Esophagus muscularis mucosa (tissue), 4 donors: ENCODE data around the gene TRABD2B. TPM values are rescaled to one million over a fixed set of nuclear protein-coding genes. Genes with fewer than 3 reads are reported as not detected.
A peak's percentile ranks its signal among the peaks of the same experiment; 100 is the strongest.

ENCODE experiments used
- DNase-seq: peaks from one replicate; pipeline ENCODE4 v3.0.0-alpha.2; 2017; ENCODE audit errors: extremely low spot score
- H3K27ac ChIP-seq, 4 donors: fragments of 200-600 bp; sonication (generic); replicated peaks in 1 of 4; 1 replicate in 3 of 4; 2 replicates in 1 of 4; pipeline ENCODE4 v1.5.1; 2016 to 2019; ENCODE audit warnings: mild to moderate bottlenecking in 1 of 4
- H3K27me3 ChIP-seq, 4 donors: fragments of 200-600 bp; sonication (generic); one replicate each; pipeline versions ENCODE4 v1.5.1 to v1.6.0; 2016 to 2019
- H3K36me3 ChIP-seq, 4 donors: fragments of 200-600 bp; sonication (generic); one replicate each; pipeline ENCODE4 v1.5.1; 2016 to 2019
- H3K4me1 ChIP-seq, 4 donors: fragments of 200-600 bp; sonication (generic); one replicate each; pipeline ENCODE4 v1.5.1; 2016 to 2019
- H3K4me3 ChIP-seq, 4 donors: fragments of 200-600 bp; sonication (generic); 1 replicate in 2 of 4; 2 replicates in 2 of 4; pipeline ENCODE4 v1.5.1; 2016 to 2019; ENCODE audit warnings: mild to moderate bottlenecking in 4 of 4, moderate library complexity in 1 of 4
- H3K9me3 ChIP-seq, 4 donors: fragments of 200-600 bp; sonication (generic); 1 replicate in 3 of 4; 2 replicates in 1 of 4; pipeline ENCODE4 v1.5.1; 2016 to 2019
- CTCF ChIP-seq, 3 experiments: fragments of 200-600 bp in 2 of 3; fragments of 450-650 bp in 1 of 3; sonication (generic) in 2 of 3; IDR thresholded peaks; one replicate each; pipeline ENCODE4 v1.5.1; 2017 to 2019; ENCODE audit warnings: antibody characterized with exemption in 3 of 3, mild to moderate bottlenecking in 2 of 3, moderate library complexity in 1 of 3
- EP300 ChIP-seq: sonication (generic); formaldehyde crosslinking; IDR thresholded peaks from one replicate; pipeline ENCODE4 v1.6.1; 2017; ENCODE audit warnings: antibody characterized with exemption
- POLR2A ChIP-seq: fragments of 450-650 bp; IDR thresholded peaks from one replicate; pipeline ENCODE4 v1.6.1; 2017; ENCODE audit warnings: antibody characterized with exemption, moderate library complexity, mild to moderate bottlenecking, low read depth
- POLR2AphosphoS5 ChIP-seq, 2 donors: sonication (generic); formaldehyde crosslinking; IDR thresholded peaks; one replicate each; pipeline ENCODE4 v1.6.1; 2017; ENCODE audit warnings: antibody characterized with exemption in 2 of 2
- WGBS: methylation state at CpG from one replicate; pipeline ENCODE4 v1.1.5; 2018; 5-methylcytosine and 5-hydroxymethylcytosine counted together
- intact Hi-C: fragments of 100-400 bp; cut with DNase I; formaldehyde crosslinking; loops from one replicate; pipeline ENCODE4 v1.15.1; 2023
- total RNA-seq, 4 donors: library from RNA; depleted of rRNA; stranded (reverse); fragments of >200 nt; gene quantifications; one replicate each; pipeline versions ENCODE4 v1.1.0 to v1.2.1, GENCODE V29; 2016

Gene TRABD2B
- total RNA-seq, 4 donors from 2014 or later, result 4.0 to 7.6 (median 4.1) TPM

GRCh38 chr1:47823040-47823808, 174.0 kb downstream of the TRABD2B start:
- Histone ChIP-seq H3K4me1 (peaks cover 0 to 41% (median 25%) of the 10 kb centered on the region in 4 donors), H3K4me3 (no peak overlapping the region), H3K27me3 (no peaks in the 10 kb centered on the region), H3K36me3 (no peaks in the 10 kb centered on the region), H3K9me3 (no peaks in the 10 kb centered on the region), H3K27ac (no peak overlapping the region)
- WGBS, result 73% methylated on average over 6 of the region's 9 CpGs
- intact Hi-C loops, result no loop called here
- no peak for DNase-seq
- TF ChIP-seq CTCF (IDR thresholded peaks at IDR 0.05) (no peak), EP300 (no peak), POLR2AphosphoS5 (IDR thresholded peaks at IDR 0.05) (no peak), POLR2A (no peak)

GRCh38 chr1:47821760-47822159, 175.4 kb downstream of the TRABD2B start:
- no peaks in the 10 kb centered on the region for H3K9me3 ChIP-seq
- no peak for DNase-seq
- H3K27ac ChIP-seq, result no peak overlapping the region
- H3K36me3 ChIP-seq, result no peaks in the 10 kb centered on the region
- 70% methylated on average over 5 of the region's 5 CpGs for WGBS
- intact Hi-C loops, result no loop called here
- H3K4me3 ChIP-seq, result no peak overlapping the region
- TF ChIP-seq POLR2AphosphoS5 (IDR thresholded peaks at IDR 0.05), result no peak
- no peak for TF ChIP-seq POLR2A
- TF ChIP-seq CTCF (IDR thresholded peaks at IDR 0.05), result no peak
- TF ChIP-seq EP300, result no peak
- H3K27me3 ChIP-seq, result no peaks in the 10 kb centered on the region
- peaks cover 0 to 41% (median 24%) of the 10 kb centered on the region in 4 donors for H3K4me1 ChIP-seq

GRCh38 chr1:47819574-47819888, 177.7 kb downstream of the TRABD2B start:
- Histone ChIP-seq H3K27me3 (no peaks in the 10 kb centered on the region), H3K4me1 (peaks cover 0 to 36% (median 25%) of the 10 kb centered on the region in 4 donors), H3K27ac (peak overlapping the region in 2 of 4 donors; percentile 10 to 19), H3K9me3 (no peaks in the 10 kb centered on the region), H3K4me3 (no peak overlapping the region), H3K36me3 (no peaks in the 10 kb centered on the region)
- WGBS, result 91% methylated on average over 9 of the region's 9 CpGs
- TF ChIP-seq EP300, result no peak
- no peak for TF ChIP-seq POLR2AphosphoS5 (IDR thresholded peaks at IDR 0.05)
- TF ChIP-seq POLR2A, result no peak
- TF ChIP-seq CTCF (IDR thresholded peaks at IDR 0.05), result no peak
- intact Hi-C loops, result no loop called here
- no peak for DNase-seq

- WGBS, result 91% methylated on average over 20 of the region's 20 CpGs
- Histone ChIP-seq H3K36me3 (no peaks in the 10 kb centered on the region), H3K9me3 (no peaks in the 10 kb centered on the region), H3K4me1 (peaks cover 0 to 38% (median 30%) of the 10 kb centered on the region in 4 donors), H3K27me3 (no peaks in the 10 kb centered on the region), H3K27ac (peak overlapping the region in 2 of 4 donors; percentile 19 to 57), H3K4me3 (no peak overlapping the region)
- TF ChIP-seq EP300 (no peak), CTCF (IDR thresholded peaks at IDR 0.05) (no peak)
- intact Hi-C loops, result no loop called here
- no peak for DNase-seq
These were observed 178.3 kb downstream of the TRABD2B start for GRCh38 chr1:47818682-47819573.
